Activated T-cell treated with anti-CD3 and anti-CD28 coated beads, Interleukin-2, amount 50 U/mL, for 48 hours (primary cell): ENCODE data around the gene MED25.
A peak's percentile ranks its signal among the peaks of the same experiment; 100 is the strongest.

ENCODE experiments used
- DNase-seq, 2 experiments: peaks; one replicate each; pipeline ENCODE4 v3.0.0-alpha.2; 2020

Gene MED25

DNA sequence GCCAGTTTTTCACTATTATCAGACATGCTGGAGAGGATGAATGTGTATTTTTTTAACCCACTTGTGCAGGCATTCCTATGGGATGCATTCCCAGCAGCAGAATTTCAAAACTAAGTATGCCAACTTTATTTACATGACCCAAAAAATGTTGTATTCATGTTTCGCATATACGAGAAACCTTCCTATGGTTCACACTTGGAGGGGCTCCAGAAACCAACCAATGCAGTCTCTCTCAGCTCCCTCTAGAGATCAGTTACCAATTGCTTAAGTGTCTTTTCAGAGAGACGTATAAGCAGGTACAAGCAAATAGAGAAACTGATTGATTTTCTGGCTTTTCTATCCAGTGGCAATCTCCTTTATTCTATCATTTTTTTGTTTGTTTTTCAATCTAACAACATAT lies 27.3 kb downstream of the MED25 start:
- no peak for DNase-seq

DNA sequence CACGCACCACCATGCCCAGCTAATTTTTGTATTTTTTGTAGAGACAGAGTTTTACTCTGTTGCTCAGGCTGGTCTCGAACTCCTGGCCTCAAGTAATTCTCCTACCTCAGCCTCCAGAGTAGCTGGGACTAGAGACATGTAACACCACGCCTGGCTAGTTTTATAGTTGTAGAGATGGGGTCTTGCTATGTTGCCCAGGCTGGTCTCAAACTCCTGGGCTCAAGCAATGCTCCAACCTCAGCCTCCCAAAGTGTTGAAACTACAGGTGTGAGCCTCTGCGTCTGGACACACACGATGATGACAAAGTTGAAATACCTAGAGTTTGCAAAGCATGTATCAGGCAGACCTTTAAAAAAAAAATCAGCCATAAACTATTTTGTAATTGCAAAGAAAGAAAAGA lies 28.3 kb downstream of the MED25 start:
- DNase-seq, result no peak

DNA sequence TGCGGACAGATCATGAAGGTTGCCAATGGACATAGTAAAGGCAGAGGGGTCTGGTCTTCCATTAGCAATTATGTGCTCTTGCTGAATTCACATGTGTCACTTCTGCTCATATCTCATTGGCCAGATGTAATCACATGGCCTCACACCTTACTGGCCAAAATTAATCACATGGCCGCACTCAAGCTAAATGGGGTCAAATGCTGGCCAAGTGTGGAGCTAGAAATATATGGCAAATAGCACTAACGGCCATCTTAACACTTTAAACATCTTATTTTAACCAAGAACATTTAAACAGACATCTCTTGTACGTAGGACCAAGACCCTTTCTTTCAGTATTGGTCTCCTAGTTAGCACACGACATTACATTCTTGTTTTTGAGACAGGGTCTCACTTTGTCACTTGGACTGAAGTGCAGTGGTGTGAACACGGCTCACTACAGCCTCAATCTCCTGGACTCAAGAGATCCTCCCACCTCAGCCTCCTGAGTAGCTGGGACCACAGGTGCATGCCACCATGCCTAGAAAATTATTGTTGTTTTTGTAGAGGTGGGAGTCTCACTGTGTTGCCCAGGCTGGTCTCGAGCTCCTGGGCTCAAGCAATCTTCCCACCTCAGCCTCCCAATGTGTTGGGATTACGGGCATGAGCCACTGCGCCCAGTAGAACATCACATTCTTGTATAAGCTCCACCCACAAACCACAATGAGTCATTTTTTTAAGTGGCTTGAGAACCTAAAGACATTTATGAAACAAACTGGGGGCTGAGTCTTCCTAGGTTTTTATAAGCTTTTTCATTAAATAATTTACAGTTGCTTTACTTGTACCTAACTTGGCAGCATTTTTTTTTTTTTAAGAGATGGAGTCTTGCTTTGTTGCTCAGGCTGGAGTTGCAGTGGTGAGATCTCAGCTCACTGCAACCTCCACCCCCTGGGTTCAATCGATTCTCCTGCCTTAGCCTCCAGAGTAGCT lies 29.9 kb downstream of the MED25 start:
- peak; percentile 45 to 50 for DNase-seq

DNA sequence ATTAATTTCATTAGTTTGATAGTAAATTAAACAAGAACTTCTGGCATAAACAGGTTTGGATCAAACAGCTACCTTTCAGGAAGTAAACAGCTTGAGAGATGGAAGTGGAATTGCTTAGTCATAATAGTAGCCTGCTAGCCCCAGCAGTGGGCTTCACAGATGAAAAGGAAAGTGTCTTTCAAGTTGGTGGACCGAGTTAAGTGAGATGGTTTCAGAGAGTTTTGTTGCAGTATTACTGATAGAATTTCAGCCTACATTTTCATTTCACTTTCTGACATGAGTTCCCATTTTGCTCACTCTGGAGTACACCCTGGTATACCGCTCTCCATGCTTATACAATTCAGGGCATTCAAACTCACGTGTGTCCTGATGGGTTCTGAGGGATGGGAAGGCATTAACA lies 30.8 kb downstream of the MED25 start:
- DNase-seq, result no peak

DNA sequence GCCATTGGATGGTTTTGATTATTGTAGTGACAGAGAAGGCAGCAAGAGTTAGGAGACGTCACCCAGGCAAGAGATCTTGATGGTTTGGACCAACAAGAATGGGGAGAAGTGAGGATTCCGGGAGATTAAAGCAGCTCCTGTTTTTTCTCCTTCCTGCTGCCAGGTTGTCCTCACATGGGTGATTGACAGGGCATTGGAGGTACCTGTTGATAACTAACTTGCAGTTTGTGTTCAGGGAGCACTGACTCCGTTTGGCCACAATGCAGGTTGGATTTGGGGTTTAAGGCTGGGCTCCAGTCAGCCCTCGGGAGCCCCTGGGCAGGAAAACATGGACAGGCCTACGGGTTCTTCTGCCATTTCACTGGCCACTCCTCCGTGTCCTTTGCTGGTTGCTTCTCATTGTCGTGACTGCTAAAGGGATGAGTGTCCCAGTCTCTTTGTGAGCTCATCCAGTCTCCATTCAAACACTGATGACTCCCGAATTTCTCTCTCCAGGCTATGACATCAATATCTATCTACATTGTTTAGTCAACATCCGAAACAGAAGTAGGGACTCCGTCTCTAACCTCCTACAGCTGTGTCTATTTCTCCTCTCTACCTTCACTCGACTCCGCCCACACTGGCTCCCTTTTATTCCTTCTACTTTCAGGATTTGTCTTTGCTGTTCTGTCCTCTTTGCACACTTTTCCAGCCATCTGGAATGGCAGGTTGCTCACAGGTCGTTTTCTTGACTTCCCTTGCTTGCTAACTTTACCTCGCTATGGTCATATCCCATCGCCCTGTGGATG lies 31.5 kb downstream of the MED25 start:
- DNase-seq, result no peak

DNA sequence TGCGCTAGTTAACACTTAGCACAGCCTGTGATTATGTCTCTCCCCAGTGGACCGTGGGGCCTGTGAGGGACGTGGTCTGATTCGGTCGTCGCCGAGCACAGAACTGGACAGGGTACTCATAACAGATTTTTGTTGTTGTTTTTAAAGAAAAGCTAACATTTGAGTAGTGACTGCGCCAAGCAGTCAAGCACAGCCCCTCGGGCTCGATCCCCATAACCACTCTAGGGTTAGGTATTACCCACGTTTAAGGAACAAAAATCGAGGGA lies 32.1 kb downstream of the MED25 start:
- DNase-seq, result peak in 1 of 2 experiments; percentile 42

DNA sequence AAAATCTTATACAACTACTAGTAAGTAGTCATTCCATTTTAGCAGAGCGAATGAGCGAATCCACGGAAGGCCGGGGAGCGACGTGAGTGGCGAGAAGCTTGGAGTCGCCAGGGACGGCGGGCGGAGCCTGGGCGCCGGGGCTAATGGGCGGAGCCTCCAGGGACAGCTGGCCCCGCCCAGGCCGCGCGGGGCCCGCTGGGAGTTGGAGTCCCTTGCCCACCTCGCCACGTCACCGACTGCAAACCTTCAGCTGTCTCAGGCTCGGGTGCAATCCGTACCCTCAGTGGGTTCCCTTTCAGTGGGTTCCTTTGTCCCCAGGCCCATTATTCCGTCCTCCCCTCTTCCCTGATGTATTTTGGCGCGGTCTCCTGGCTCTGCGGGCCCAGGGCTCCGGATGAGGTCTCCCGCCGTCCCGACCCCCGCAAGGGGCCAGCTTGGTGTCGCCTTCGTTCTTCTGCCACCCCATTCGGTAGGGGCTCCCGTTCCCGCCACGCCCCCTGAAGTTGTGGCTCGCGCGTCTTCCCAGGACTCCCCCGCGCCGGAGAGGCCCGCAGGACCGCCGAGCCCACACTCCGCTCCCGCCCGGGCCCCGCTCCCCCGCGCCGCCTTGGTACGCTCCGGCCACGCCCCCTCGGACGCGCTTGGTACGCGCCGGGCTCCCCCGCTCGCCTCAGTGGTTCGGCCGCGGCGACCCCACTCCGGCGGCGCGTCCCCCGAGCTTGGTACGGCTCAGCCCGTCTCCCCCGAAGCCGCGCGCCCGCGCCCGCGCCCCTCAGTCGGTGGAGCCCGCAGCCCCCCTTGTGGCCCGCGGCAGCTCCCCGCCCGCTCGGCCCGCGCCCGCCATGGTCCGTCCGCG lies 32.6 kb downstream of the MED25 start, which contains the start of gene PTOV1:
PTOV1 (plus strand) TSS at position 673 of the 856 bp plus-strand sequence.
- DNase-seq, result peak; percentile 92 to 94

DNA sequence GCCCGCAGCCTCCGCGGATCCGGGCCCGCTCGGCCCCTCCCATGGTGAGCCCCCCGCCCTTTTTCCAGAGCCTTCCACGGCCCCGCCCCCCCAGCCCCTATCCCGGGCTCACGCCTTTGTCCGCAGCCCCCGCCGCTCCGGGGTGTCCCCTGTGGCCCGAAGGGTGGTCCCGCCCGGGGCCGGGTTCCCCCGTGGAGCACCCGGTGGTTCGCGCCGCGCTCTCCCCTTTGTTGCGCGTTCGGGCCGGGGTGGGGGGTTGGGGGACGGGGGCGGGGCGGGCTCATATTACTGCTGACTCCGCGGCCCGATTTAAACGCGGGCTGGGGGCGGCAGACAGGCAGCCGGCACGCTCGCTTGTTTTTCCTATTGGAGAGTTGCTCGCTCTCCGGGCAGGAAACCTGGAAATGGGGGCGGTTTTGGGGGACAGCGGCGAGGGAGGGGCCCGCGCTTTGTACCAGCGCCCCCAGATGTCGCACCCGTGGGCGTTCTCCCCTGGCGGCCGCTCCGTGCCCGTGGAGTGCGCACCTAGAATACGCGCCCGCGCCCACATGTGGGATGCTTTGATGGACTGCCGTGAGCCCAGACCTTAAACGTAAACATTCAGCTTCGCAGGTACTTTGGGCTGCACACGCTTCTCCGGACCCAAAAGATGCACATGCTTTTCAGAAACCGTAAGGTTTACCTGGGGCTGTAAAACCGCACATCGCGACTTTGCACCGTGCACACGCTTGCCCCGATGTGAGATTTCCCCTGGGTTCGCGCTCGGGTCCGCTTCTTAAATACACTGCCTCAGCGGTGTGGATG lies 33.6 kb downstream of the MED25 start:
- DNase-seq, result peak; percentile 37 to 51

DNA sequence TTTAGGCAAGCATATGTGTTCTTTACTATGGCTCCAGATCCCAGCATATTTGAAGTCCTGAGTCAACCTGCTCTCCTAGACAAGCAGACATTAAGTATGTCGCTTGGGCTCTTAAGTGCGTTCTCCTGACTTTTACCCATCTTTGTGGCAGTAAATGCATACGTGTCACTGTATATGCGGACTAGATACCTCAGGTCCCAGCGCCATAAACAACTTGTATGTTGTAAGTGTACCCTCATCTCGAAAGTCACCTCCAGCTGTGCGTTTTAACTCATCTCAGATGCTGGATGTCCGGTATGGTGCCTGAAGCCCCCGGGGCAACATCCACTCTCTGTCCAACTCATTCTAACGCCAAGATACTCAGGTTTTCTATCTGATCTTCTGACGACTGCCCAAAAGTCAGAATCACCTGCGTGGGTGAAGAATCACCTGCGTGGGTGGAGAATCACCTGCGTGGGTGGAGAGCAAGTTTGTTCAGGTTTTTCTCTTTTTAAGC lies 34.6 kb downstream of the MED25 start:
- DNase-seq, result no peak

DNA sequence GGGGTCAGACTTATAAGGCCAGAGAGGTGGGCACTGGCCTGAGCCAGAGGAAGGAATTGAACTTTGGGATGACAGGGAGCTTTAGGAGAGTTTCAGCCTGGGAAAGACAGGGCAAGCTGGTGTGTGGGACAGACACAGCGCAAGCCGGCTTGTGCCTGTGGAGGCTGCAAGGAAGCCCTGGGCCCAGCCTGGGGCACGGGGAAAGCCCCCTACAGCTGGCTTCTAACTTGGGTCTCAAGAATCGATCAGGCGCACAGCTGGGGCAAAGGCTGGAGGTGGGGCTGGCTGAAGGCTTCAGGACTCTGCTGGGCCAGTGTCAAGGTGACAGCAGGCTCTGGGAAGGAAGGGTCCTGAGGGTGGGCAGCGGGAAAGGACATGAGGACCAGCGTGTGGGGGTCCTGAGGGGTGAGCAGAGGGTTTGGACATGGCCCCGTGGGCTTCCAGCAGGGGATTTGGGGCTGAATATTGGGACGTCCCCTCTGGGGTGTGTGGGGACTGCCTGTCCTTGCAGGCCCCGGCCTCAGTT lies 35.8 kb downstream of the MED25 start:
- DNase-seq, result peak in 1 of 2 experiments; percentile 25

DNA sequence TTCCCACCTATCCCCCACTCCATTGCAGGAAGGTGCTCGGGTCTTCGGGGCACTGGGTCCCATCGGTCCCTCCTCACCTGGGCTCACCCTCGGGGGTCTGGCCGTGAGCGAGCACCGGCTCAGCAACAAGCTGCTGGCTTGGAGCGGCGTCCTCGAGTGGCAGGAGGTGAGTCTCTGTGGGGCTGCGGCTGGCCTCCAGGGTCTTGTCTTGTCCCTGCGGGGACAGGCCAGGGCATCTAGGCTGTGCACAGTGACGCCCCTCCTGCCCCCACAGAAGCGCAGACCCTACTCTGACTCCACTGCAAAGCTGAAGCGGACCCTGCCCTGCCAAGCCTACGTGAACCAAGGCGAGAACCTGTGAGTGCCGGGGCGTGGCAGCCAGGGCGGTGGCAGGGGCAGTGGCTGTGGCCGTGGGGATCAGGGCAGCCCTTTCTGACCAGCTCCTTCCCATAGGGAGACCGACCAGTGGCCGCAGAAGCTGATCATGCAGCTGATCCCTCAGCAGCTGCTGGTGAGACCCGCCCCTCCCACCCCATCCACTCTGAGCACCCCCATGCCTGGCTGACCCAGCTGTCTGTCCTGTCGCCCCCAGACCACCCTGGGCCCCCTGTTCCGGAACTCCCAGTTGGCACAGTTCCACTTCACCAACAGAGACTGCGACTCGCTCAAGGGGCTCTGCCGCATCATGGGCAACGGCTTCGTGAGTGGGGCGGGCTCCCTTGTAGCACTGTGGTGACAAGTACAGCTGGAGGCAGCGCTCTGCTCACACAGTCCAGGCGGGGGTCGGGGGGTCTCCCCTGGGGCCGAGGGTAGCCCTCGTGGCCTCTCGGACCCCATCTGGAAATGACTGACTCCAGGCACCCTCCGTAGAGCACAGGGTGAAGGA lies 36.5 kb downstream of the MED25 start:
- DNase-seq, result peak in 1 of 2 experiments; percentile 28

DNA sequence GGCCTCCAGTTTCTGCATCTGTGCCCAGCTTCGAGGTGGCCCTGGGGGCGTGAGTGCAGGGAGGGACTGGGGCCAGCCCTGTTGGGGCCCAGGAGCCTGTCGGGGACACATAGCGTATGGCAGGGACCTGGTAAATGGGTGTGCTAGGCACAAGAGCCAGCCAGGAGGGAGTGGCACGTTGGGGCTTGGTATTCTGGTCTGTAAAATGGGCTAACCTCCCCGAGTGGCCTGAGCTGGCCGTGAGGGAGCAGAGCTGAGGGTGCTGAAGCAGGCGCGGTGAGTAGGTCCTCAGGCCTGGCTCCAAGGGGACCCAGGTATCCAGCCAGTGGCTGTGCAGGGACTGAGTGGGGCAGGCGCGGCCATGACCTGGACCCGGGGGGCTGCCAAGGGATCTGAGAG lies 37.2 kb downstream of the MED25 start:
- DNase-seq, result no peak

DNA sequence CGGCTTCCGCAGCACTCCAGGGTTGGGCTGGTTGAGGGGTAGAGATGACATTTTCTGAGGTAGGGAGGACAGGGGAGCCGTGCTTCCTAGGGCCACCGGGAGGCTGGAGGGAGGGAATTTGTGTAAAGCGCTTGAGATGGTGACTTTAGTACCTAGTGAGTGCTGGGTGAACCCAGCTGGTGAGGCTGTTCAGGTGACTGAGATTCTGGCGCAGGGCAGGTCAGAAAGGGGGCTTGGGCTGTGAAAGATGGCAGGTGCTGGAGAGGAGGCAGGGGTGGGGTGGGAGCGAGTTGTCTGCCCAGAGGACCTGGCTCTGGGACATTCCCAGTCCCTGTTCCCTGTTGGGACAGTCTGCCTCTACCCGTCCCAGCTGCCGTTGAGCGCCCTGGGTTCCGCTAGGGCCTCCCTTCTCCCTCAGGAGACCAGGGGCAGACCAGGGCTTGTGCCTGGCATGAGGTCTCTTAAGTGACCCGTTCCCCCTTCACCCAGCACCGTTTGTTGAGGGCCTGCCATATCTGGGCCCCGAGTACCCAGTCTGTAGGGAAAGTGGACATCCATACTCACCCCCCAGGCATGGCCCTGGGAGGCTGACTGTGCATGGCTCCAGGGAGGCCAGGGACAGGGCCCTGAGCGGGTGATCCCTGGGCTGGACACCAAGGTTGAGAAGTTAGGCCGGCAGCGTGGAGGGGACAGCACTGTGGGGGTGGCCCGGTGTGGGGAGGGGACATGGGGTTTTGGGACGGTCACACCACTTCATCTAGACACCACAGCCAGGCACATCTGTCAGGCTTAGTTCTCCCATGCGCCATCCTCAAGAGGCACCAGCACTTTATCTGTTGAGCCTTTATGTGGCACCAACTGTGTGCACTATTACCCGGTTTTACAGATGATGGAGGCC lies 37.8 kb downstream of the MED25 start:
- no peak for DNase-seq

DNA sequence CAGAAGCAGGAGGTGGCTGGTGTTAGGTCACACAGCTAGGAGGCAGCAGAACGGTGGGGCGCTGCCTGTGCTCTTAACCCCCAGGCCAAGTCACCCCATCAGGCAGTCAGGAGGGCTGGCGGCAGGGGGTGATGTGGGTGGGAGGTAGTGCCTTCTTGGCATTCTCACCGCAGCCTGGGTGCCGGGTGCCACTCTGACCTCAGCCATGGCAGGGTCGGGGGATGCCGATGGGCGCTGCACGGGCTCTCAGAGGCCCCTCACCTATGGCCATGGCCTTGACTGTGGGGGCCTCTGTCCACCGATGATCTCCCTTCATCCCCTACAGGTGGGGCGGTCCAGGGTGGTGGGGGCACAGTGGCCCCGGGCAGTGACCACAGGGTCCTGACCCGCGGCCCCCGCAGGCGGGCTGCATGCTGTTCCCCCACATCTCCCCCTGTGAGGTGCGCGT lies 38.5 kb downstream of the MED25 start:
- DNase-seq, result no peak

DNA sequence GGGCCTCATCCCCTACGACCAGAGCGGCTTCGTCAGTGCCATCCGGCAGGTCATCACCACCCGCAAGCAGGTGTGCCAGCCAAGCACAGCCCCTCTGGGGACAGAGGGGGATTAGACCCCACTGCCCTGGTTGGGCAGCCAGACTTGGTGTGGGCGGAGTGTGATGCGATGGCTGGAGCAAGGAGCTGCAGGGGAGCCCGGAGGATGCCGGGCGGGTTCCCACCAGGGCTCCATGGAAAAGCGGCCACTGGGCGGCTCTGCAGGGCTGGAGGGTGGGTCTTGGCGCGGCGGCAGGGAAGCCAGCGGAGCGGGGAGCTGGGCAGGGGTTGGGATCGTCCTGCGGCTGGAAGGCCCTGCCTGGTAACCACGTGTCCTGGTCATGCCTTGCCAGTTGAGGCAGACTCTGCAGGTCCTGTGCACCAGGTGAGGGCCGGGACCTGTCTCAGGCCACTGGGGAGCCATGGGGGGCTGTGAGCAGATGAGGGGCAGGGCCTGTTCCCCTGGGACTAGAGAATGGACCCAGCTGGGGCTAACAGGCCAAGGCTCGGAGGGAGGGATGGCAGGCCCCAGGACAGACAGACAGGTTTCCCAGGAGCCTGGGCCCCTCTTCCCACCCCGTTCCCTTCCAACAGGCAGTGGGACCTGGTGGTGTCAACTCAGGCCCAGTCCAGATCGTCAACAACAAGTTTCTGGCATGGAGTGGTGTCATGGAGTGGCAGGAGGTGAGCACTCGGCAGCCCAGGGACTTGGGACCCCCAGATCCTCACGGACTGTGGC lies 39.2 kb downstream of the MED25 start:
- peak in 1 of 2 experiments; percentile 27 for DNase-seq

DNA sequence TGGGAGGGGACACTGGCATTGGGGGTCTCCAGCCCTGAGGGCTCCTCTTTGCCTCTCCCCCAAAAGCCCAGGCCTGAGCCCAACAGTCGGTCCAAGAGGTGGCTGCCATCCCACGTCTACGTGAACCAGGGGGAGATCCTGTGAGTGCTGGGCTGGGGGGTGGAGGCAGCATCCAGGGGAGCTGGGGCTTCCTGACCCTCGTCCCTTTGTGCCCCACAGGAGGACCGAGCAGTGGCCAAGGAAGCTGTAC lies 39.7 kb downstream of the MED25 start:
- DNase-seq, result no peak

DNA sequence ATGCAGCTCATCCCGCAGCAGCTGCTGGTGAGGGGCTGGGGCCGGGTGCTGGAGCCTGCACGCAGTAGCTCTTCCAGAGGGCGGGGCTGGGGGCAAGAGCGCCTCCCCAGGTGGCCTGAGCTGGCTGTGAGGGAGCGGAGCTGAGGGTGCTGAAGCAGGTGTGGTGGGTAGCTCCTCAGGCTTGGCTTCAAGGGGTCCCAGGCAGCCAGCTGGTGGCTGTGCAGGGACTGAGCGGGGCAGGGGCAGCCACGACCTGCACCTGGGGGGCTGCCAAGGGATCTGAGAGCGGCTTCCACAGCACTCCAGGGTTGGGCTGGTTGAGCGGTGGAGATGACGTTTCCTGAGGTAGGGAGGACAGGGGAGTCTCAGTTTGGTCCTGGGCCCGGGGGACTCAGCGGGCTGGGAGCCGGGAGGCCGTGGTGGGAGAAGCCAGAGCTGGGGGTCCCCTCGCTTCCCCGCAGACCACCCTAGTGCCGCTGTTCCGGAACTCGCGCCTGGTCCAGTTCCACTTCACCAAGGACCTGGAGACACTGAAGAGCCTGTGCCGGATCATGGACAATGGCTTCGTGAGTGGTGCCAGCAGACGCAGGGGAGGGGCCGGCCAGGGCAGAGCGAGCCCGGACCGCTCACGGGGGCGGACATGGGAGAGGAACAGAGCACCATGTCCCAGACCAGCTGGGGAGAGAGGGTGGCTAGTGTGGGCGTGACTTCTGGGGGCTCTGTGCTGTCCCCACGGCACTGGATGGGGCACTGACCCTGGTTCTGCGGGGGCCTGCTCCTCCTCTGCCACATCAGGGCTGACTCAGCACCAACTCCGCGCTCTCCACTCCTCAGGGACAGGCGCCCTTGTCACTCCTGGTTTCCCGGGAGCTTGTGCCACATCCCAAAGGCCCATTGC lies 40.2 kb downstream of the MED25 start:
- peak in 1 of 2 experiments; percentile 21 for DNase-seq
